HG02798 (cell line): ENCODE data around the gene SLC35E2B.
"Not testable (repeated sequence)": the region's sequence is repeated elsewhere in the genome, so short reads cannot be mapped to it uniquely, and the experiment has no call there.

Source experiments
- ATAC-seq: cut with Tn5 transposase; IDR thresholded peaks from one replicate; pipeline ENCODE4 v1.9.1; 2021; ENCODE audit warnings: mild to moderate bottlenecking; ENCODE audit not compliant: unreplicated experiment, poor library complexity

The SLC35E2B gene

GRCh38 chr1:1677718-1678580, 14.6 kb downstream of the SLC35E2B start:
- peak; percentile 45 for ATAC-seq

- not testable (repeated sequence) for ATAC-seq
Observed at GRCh38 chr1:1676087-1676486, 16.5 kb downstream of the SLC35E2B start.

DNA sequence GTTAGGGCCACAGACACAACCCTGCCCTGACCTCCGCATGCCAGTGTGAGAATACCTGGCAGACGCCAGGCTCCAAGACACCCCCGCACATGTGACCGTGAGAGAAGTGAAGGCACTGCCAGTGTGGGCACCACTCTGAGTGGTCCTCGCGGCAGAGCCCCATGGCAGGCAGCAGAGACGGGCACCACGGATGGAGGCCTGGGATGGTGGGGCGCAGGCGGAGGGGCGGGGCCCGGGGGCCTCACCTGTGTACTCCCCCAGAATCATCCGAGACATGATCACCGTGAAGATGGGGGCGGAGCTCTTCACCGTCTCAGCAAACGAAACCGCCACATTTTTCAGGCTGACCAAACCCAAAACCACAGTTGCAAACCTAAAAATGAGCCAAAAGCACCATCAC, 17.4 kb downstream of the SLC35E2B start:
- ATAC-seq = peak; percentile 36

DNA sequence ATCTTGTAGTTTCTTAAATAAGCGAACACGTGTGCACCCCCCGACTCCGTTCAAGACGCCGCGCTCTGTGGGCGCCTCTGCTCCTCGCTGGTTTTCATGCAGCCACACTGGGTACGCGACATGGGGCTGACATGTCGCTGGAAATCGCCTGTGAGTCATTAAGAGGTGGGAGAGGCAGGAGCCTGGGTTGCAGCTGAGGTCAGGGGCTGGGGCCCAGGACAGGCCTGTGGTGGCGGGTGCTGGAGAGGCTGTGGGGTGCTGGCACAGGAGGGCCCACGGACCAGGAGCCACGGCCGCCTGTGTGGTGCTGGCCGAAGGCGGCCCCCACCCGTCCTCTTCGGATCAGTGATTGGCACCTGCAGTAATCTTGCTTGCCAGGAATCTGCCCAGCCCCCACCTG, 17.8 kb downstream of the SLC35E2B start:
- peak; percentile 3 for ATAC-seq

DNA sequence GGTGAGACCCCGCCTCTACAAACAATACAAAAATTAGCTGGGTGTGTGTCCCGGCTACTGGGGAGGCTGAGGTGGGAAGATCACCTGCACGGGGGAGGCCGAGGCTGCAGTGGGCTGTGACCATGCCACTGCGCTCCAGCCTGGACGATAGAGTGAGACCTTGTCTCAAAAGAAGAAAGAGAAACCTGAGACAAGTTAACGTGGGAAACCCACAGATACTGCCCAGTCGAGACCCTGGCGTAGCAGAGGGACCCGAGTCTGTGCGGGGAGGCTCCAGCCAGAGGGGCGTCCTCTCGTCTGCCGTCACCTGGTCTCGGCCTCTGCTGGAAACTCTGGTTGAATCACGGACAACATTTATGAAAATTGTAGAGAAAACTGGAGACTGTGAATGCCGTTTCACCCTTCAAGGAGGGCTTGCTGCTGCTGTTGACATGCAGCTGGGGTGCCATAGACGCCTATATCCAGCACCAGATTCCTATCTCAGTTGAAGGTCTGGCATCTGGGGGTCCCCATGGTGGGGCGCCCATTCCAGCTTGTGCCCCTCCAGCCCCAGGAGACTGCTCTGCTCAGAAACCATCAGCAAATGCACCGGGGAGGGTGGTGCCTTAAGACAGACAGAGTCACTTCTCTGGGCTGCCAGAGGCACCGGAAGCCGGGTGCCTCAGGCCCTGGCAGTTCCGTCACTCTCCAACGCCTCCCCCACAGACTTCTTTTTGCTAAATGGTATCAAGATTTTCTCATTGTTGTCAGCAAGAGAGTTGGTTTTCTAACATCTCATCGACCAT, 20.2 kb downstream of the SLC35E2B start:
- no peak for ATAC-seq

- no peak for ATAC-seq
Observed at GRCh38 chr1:1671365-1672119, 21.1 kb downstream of the SLC35E2B start.

DNA sequence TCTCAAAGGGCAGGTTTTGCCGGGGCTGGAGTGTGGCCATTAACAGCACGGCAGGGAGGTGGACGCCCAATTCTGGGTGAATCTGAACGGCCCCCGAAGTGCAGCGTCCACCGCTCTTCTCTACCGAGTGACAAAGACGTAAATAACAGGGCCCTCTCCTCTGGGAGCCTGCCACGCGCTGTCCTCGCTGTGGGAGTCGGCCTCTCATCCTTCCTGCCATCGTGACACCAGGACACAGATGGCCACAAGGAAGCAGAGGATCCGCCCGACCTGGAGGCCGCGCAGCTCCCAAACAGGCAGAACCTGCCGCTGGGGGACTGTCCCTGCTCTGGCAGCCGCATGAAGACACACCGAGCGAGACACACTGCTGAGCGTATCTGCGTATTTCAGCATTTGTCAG, 21.7 kb downstream of the SLC35E2B start:
- no peak for ATAC-seq

DNA sequence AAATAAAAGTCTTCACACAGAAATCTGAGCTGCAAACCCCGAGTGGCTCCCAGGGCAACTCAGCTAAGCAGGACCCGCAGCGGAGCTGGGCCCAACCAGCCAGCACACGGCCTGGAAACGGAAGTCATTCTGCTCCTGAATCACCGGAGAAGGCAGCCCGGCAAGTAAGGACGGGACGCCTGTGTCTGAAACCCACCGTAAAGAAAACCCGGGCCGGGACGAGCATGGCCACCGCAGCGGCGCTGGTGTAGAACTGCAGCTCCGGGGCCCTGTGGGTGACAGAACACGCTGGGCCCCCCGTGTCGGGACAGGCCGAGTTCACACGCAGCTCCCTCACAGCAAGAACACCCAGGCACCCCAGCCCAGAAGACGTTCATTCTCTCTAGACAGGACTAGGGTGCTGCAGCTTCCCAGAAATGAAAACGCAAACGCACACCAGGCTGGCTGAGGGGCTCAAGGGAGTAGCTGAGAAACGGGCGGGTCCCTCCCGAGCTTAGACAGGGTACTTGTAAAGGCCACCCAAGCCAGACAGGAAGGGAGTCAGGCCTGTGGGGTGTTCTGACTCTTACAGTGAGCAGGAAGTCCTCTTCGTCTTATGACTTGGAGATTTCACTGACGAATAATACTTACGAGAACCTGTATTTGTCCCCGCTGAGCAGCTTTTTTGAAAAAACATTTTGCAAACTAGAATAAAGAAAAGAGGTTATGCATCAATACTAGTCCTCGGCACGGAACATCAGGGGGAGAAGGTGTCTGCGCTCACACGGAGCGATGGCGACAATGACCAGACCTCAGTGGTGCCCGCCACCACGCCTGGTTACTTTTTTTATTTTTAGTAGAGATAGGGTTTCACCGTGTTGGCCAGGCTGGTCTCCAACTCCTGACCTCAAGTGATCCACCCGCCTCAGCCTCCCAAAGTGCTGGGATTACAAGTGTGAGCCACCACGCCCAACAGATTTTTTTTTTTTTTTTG, 22.8 kb downstream of the SLC35E2B start:
- no peak for ATAC-seq

- no peak for ATAC-seq
Observed at GRCh38 chr1:1666526-1666925, 26.1 kb downstream of the SLC35E2B start.

- no peak for ATAC-seq
Observed at GRCh38 chr1:1665815-1666251, 26.8 kb downstream of the SLC35E2B start.

GRCh38 chr1:1664941-1665814, 27.4 kb downstream of the SLC35E2B start:
- no peak for ATAC-seq

DNA sequence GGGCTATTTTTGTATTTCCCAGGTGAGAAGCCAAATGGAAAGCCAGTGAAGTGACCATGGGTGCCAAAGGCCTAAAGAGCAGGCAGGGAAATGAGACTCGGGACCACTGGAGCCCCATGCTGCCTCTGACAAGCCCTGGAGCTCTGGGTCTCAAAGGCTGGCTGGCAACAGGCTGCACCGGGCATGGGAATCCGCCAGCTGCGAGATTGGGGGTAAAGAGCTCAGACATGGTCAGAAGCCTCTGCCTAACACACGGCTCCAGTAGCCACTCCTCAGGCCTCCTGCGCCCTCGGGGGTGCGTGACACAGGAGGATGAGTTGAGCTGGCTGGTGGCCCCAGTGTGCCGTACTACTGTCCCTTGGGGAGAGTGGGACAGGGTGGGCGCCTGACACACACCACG, 28.3 kb downstream of the SLC35E2B start:
- ATAC-seq = not testable (repeated sequence)

GRCh38 chr1:1662830-1663560, 29.6 kb downstream of the SLC35E2B start:
- ATAC-seq = not testable (repeated sequence)

DNA sequence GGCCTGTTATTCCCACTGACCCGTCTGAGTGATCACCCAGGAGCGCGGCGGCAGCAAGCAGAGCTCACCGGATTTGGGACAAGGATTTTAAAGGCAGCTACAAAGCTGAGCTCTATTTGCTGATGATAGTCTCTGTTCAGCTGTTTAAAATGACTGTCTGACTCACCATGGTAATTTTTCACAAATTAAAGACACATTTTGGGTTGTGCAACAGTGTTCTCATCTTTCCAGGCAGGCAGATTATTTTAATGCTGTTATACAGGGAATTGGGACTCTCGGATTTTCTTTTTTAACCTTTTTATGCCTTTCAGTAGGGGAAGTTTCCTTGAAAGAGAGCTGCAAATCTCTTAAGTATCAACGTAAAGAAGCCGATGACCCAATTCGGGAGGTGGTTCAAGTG, 30.2 kb downstream of the SLC35E2B start:
- not testable (repeated sequence) for ATAC-seq

GRCh38 chr1:1658583-1659549, 33.7 kb downstream of the SLC35E2B start, which contains the start of gene CDK11B:
CDK11B (minus strand) TSS chr1:1659004; CDS start chr1:1657485, 1,519 bp downstream.
- ATAC-seq = peak; percentile 89

GRCh38 chr1:1648265-1648664, 44.3 kb downstream of the SLC35E2B start:
- ATAC-seq = not testable (repeated sequence)
